Vagina (tissue), 2 donors: ENCODE data around the gene MYLK. TPM values are rescaled to one million over a fixed set of nuclear protein-coding genes. Genes with fewer than 3 reads are reported as not detected.

ENCODE experiments used
- DNase-seq, 2 donors: peaks; one replicate each; pipeline ENCODE4 v3.0.0-alpha.2; 2017; ENCODE audit errors: extremely low spot score in 2 of 2
- H3K27ac ChIP-seq: fragments of 200-600 bp; sonication (generic); one replicate; pipeline ENCODE4 v1.5.1; 2019
- H3K27me3 ChIP-seq: fragments of 200-600 bp; sonication (generic); one replicate; pipeline ENCODE4 v1.5.1; 2019
- H3K36me3 ChIP-seq, 2 donors: fragments of 200-600 bp; sonication (generic); one replicate each; pipeline ENCODE4 v1.5.1; 2017 to 2019
- H3K4me1 ChIP-seq: fragments of 200-600 bp; sonication (generic); one replicate; pipeline ENCODE4 v1.5.1; 2019
- H3K4me3 ChIP-seq, 2 donors: fragments of 200-600 bp; sonication (generic); 1 replicate in 1 of 2; 2 replicates in 1 of 2; pipeline ENCODE4 v1.5.1; 2016 to 2019
- H3K9me3 ChIP-seq: fragments of 200-600 bp; sonication (generic); one replicate; pipeline ENCODE4 v1.5.1; 2019
- POLR2A ChIP-seq, 2 donors: fragments of 450-650 bp; IDR thresholded peaks; one replicate each; pipeline ENCODE4 v1.6.1; 2017; ENCODE audit warnings: antibody characterized with exemption in 2 of 2, mild to moderate bottlenecking in 2 of 2, moderate library complexity in 2 of 2
- POLR2AphosphoS5 ChIP-seq, 2 donors: sonication (generic); formaldehyde crosslinking; IDR thresholded peaks; one replicate each; pipeline ENCODE4 v1.9.0; 2017; ENCODE audit warnings: antibody characterized with exemption in 2 of 2, mild to moderate bottlenecking in 2 of 2, low read depth in 1 of 2; ENCODE audit not compliant: insufficient read depth in 1 of 2
- intact Hi-C: fragments of 100-400 bp; cut with DNase I; formaldehyde crosslinking; loops from one replicate; pipeline ENCODE4 v1.15.1; 2023
- total RNA-seq: library from RNA; depleted of rRNA; stranded (reverse); fragments of >200 nt; gene quantifications from one replicate; pipeline ENCODE4 v1.2.3, GENCODE V29; 2016
- TF ChIP-seq, protein P1 (sequence below), 3 experiments: fragments of 450-650 bp in 2 of 3; fragments of 200-600 bp in 1 of 3; sonication (generic) in 1 of 3; IDR thresholded peaks; one replicate each; pipeline ENCODE4 v1.5.1; 2017 to 2019; ENCODE audit warnings: antibody characterized with exemption in 3 of 3, mild to moderate bottlenecking in 2 of 3, moderate library complexity in 2 of 3

MYLK gene
- total RNA-seq, 1 donor from 2014 or later, result 352 TPM

DNA sequence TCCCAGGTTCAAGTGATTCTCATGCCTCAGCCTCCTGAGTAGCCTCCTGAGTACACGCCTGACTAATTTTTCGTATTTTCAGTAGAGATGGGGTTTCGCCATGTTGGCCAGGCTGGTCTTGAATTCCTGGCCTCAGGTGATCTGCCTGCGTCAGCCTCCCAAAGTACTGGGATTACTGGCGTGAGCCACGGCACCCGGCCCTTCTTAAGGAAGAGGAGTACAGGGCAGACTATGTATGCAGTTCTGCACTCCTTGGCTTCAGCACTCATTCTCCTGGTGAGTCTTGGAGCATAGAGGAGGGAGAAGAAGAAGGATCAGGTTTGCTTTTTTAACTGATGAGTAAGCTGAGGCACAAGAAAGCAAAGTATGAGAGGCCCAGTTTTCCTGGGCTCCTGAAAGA, 199.5 kb downstream of the MYLK start:
- TF ChIP-seq, protein P1, sequence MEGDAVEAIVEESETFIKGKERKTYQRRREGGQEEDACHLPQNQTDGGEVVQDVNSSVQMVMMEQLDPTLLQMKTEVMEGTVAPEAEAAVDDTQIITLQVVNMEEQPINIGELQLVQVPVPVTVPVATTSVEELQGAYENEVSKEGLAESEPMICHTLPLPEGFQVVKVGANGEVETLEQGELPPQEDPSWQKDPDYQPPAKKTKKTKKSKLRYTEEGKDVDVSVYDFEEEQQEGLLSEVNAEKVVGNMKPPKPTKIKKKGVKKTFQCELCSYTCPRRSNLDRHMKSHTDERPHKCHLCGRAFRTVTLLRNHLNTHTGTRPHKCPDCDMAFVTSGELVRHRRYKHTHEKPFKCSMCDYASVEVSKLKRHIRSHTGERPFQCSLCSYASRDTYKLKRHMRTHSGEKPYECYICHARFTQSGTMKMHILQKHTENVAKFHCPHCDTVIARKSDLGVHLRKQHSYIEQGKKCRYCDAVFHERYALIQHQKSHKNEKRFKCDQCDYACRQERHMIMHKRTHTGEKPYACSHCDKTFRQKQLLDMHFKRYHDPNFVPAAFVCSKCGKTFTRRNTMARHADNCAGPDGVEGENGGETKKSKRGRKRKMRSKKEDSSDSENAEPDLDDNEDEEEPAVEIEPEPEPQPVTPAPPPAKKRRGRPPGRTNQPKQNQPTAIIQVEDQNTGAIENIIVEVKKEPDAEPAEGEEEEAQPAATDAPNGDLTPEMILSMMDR (IDR thresholded peaks at IDR 0.05), result no peak
- intact Hi-C loops, result no loop called here
- H3K4me1 ChIP-seq, result peaks cover 44% of the 10 kb centered on the region
- no peaks in the 10 kb centered on the region for H3K27me3 ChIP-seq
- H3K4me3 ChIP-seq, result no peak overlapping the region
- H3K27ac ChIP-seq, result peak overlapping the region; percentile 24
- H3K9me3 ChIP-seq, result no peaks in the 10 kb centered on the region
- peaks cover 0 to 12% of the 10 kb centered on the region in 2 donors for H3K36me3 ChIP-seq
- DNase-seq, result no peak

DNA sequence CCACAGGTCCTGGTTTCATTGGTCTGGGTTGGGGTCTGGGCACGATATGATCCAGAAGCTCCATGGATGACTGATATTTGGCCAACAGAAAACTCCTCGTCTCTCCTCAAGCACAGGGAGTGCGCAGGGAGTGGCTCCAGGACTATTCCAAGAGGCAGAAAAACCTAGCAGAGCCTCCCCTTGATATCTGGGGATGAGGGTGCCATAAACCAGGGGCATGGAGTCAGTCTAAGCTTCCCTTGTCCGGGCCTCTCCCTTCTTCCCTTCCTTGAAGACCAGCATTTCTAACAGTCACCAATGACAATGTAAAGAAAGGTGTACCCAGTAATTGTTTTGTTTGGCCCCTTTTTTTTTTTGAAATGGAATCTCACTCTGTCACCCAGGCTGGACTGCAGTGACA, 199.9 kb downstream of the MYLK start:
- Histone ChIP-seq H3K4me1 (peaks cover 41% of the 10 kb centered on the region), H3K9me3 (no peaks in the 10 kb centered on the region), H3K27me3 (no peaks in the 10 kb centered on the region), H3K27ac (peak overlapping the region; percentile 24), H3K36me3 (peaks cover 0 to 12% of the 10 kb centered on the region in 2 donors), H3K4me3 (no peak overlapping the region)
- DNase-seq, result no peak
- TF ChIP-seq, protein P1 (IDR thresholded peaks at IDR 0.05), result no peak
- TF ChIP-seq POLR2AphosphoS5 (IDR thresholded peaks at IDR 0.05; ENCODE audit: insufficient read depth in 1 of 2, low read depth in 1 of 2) (no peak), POLR2A (IDR thresholded peaks at IDR 0.05) (no peak)
- intact Hi-C loops, result no loop called here

DNA sequence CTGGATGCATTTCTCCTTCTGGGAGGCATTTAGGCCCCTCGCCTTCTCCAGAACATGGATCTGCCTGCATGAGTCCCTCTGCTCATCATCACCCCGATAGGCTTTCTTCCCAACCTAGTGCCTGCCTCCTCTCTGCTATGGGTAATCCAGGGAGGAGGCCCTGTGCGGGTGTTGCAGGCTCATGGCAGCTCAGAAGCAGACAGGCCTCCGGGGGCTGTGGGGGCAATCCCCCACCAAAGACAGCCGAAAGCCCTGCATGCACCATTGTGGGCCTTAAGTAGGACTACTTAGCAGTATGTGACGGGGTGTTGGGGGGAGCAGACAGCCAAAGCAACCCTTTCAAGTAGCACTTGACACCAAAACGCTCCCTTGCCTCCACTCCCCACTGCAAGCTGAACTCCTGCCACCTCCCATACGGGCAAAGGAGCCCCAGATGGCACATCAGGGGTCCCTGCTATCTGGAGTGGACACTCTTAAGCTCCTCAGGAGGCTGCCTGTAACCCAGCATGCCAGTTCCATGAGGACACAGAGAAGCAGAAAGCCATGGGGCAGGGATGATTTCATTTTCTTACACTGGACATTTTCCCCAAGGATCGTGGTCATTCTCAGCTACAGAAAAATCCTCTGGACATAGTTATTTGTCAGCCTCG, 200.5 kb downstream of the MYLK start:
- H3K4me3 ChIP-seq, result no peak overlapping the region
- intact Hi-C loops, result no loop called here
- no peaks in the 10 kb centered on the region for H3K9me3 ChIP-seq
- H3K27me3 ChIP-seq, result no peaks in the 10 kb centered on the region
- H3K27ac ChIP-seq, result peak overlapping the region; percentile 24
- TF ChIP-seq POLR2AphosphoS5 (IDR thresholded peaks at IDR 0.05; ENCODE audit: insufficient read depth in 1 of 2, low read depth in 1 of 2), result no peak
- no peak for TF ChIP-seq POLR2A (IDR thresholded peaks at IDR 0.05)
- TF ChIP-seq, protein P1 (IDR thresholded peaks at IDR 0.05), result no peak
- peaks cover 0 to 12% of the 10 kb centered on the region in 2 donors for H3K36me3 ChIP-seq
- DNase-seq, result no peak
- peaks cover 41% of the 10 kb centered on the region for H3K4me1 ChIP-seq

DNA sequence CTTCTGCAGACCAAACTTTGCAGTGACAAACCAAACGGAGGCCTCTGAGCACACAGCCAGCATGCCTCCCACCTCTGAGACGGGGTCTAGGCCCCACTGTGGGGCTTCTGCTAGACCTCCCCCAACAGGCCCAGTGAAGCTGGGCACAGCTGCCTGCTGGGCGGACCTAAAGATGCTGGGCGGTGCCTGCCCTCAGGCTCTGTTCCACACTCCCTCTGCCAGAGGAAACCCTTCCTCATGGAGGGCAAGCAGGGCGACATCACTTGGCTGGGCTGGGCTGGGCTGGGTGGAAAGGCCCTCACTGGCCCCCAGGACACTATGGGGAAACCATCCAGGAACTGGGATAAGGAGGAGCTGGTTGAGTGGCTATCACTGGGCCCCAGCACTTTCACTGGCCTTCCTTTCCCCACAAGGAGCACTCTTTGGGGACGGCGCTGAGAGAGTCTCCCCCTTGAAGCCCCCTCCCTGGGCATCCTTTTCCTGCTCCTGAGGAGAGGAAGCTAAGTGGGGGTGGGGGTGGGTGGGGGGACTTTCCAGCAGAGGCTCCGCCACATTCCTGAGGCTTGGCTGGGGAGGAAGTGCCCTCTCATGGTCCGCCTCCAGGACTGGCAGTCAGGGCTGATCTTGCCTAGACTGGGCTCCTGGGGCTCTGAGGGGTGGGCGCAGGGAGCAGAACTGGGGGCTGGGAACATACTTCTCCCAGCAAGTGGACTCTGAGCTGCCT, 201.2 kb downstream of the MYLK start:
- TF ChIP-seq, protein P1 (IDR thresholded peaks at IDR 0.05), result no peak
- TF ChIP-seq POLR2A (IDR thresholded peaks at IDR 0.05) (no peak), POLR2AphosphoS5 (IDR thresholded peaks at IDR 0.05; ENCODE audit: insufficient read depth in 1 of 2, low read depth in 1 of 2) (no peak)
- Histone ChIP-seq H3K9me3 (no peaks in the 10 kb centered on the region), H3K27me3 (no peaks in the 10 kb centered on the region), H3K4me1 (peaks cover 41% of the 10 kb centered on the region), H3K4me3 (no peak overlapping the region), H3K27ac (peak overlapping the region; percentile 24), H3K36me3 (peaks cover 0 to 12% of the 10 kb centered on the region in 2 donors)
- intact Hi-C loops, result no loop called here
- DNase-seq, result no peak

DNA sequence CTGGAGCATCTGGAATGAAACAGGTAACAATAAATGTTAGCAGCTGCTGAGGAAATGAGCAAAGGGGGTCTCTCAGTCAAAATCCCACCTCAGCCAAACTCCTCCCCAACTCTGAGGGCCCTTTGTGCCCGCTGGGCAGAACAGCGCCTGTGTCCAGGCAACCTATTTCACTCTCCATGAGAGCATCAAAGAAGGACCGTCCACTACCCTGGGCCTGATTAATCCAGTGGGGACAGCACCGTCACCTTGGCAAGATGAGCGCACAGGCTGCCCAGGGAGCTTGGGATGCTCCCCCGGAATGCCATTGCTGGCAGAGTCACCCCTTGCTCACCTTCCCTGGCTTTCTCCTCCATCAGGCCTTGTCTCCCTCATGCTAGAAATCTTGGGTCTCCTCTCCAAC, 201.8 kb downstream of the MYLK start:
- Histone ChIP-seq H3K4me1 (peaks cover 36% of the 10 kb centered on the region), H3K27ac (peak overlapping the region; percentile 24), H3K9me3 (no peaks in the 10 kb centered on the region), H3K36me3 (peaks cover 0 to 12% of the 10 kb centered on the region in 2 donors), H3K27me3 (no peaks in the 10 kb centered on the region), H3K4me3 (no peak overlapping the region)
- no peak for TF ChIP-seq POLR2A (IDR thresholded peaks at IDR 0.05)
- TF ChIP-seq, protein P1 (IDR thresholded peaks at IDR 0.05), result no peak
- no peak for TF ChIP-seq POLR2AphosphoS5 (IDR thresholded peaks at IDR 0.05; ENCODE audit: insufficient read depth in 1 of 2, low read depth in 1 of 2)
- intact Hi-C loops, result no loop called here
- DNase-seq, result no peak
